ENCODE measurements around the gene MFAP3.
A peak's percentile ranks its signal among the peaks of the same experiment; 100 is the strongest.
"Not testable (repeated sequence)": the region's sequence is repeated elsewhere in the genome, so short reads cannot be mapped to it uniquely, and the experiment has no call there.

The MFAP3 gene

DNA sequence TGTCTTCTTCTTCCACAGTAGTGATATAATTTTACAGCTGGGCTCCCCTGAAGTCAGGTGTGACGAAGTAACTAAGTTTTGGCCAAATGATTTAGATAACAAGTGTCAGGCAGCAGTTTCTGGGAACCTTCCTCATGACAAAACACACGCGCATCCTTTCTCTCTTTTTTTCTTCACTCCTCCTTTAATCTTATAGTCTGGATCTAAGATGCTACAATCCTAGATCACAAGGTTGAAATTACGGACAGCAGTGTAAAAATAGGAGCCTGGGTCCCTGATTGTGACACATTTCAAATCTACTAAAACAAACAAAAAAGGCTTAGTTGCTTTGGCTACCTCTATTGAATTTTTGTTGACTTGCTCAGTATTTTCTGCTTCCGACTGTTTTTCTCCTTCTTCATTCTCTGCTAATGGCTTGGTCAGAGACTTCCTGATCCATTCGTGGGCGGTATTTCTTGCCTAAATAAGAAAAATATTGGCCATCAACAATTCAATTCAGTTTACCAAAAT, 36.2 kb upstream of the MFAP3 start:
- ChIA-PET CTCF (interaction anchor here (1.7 kb wide), 1 partner anchor 27 kb away, joined by 5 read pairs; no protein-coding TSS in a partner anchor), POLR2A (no interaction called here)
- H3K9me3 ChIP-seq (ENCODE audit: control extremely low read depth in 1 of 5, control insufficient read depth in 4 of 5, insufficient read depth in 2 of 5, low read depth in 1 of 5, low read length in 4 of 5), result peaks cover 0 to 6% (median 0%) of the 10 kb centered on the region in 5 experiments
- no peak for DNase-seq
- peaks cover 7 to 27% (median 12%) of the 10 kb centered on the region in 4 experiments for H3K36me3 ChIP-seq (ENCODE audit: control insufficient read depth in 4 of 4, insufficient read depth in 4 of 4, low read length in 3 of 4)
- H3K4me3 ChIP-seq (ENCODE audit: control insufficient read depth in 1 of 7, extremely low read depth in 1 of 7, insufficient read depth in 4 of 7, low read depth in 2 of 7, low read length in 6 of 7), result no peak overlapping the region
- WGBS (ENCODE audit: insufficient coverage), result 90% methylated on average over 7 of the region's 7 CpGs
- H3K27ac ChIP-seq (ENCODE audit: insufficient read depth in 1 of 2, low read depth in 1 of 2, low read length in 2 of 2, poor library complexity in 1 of 2, severe bottlenecking in 2 of 2), result no peak overlapping the region
- H3K27me3 ChIP-seq (replicated peaks in 2 of 5; ENCODE audit: control insufficient read depth in 4 of 5, insufficient read depth in 5 of 5, low read length in 4 of 5), result no peaks in the 10 kb centered on the region
- H3K4me1 ChIP-seq (ENCODE audit: control extremely low read depth in 1 of 4, control insufficient read depth in 4 of 4, insufficient read depth in 4 of 4, low read length in 3 of 4), result no peaks in the 10 kb centered on the region

DNA sequence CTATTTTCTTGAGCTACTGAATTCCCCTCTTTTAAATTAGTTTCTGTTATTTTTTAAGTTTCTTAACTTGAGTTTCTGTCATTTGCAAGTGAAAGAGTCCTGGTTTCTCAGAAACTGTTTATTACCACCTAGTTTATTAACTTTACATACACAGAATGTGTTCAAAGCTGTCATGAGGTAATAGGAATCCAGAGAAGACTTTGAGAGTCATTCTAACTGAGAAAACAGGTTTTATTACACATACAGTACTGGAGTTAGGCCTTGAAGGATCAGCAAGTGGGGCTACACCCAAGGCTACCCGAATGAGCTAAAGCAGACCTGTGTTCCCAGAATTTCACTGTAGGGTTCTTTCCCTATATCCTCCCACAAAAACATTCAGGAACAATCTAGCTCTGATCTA, 33.1 kb upstream of the MFAP3 start:
- Histone ChIP-seq H3K27me3 (replicated peaks in 2 of 5; ENCODE audit: control insufficient read depth in 4 of 5, insufficient read depth in 5 of 5, low read length in 4 of 5) (no peaks in the 10 kb centered on the region), H3K9me3 (ENCODE audit: control extremely low read depth in 1 of 5, control insufficient read depth in 4 of 5, insufficient read depth in 2 of 5, low read depth in 1 of 5, low read length in 4 of 5) (no peaks in the 10 kb centered on the region), H3K36me3 (ENCODE audit: control insufficient read depth in 4 of 4, insufficient read depth in 4 of 4, low read length in 3 of 4) (peaks cover 5 to 19% (median 13%) of the 10 kb centered on the region in 4 experiments), H3K4me3 (ENCODE audit: control insufficient read depth in 1 of 7, extremely low read depth in 1 of 7, insufficient read depth in 4 of 7, low read depth in 2 of 7, low read length in 6 of 7) (no peak overlapping the region), H3K27ac (ENCODE audit: insufficient read depth in 1 of 2, low read depth in 1 of 2, low read length in 2 of 2, poor library complexity in 1 of 2, severe bottlenecking in 2 of 2) (no peak overlapping the region), H3K4me1 (ENCODE audit: control extremely low read depth in 1 of 4, control insufficient read depth in 4 of 4, insufficient read depth in 4 of 4, low read length in 3 of 4) (no peaks in the 10 kb centered on the region)
- ChIA-PET CTCF (interaction anchor here (1.7 to 2.3 kb wide), 2 partner anchors 9 to 30 kb away, joined by 5 to 6 read pairs; no protein-coding TSS in a partner anchor), POLR2A (interaction anchor here (0.5 to 0.6 kb wide), 2 partner anchors 108 to 734 kb away, joined by 3 read pairs; no protein-coding TSS in a partner anchor)
- DNase-seq, result no peak
- 100% methylated on average over 1 of the region's 1 CpG for WGBS (ENCODE audit: insufficient coverage)

DNA sequence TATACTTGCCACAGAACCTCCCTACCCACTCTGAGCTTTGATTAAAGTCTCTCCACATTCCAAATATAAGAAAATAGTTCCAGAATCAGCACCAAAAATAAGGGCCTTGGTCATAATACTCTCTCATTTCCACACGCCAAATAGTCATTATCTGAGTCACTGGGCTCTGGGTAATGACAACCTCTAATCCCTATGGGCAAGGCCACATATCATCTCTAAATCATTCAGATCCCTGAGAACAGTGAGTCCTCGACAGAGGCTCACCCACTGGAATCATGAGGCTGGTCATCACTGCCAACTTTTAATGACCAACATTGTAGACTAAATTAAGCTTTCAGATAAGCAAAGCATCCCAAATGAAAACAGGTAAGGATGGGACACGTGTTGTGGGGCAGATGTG, 28.1 kb upstream of the MFAP3 start:
- ChIA-PET CTCF (interaction anchor here (1.0 to 1.3 kb wide), 2 partner anchors 11 to 28 kb away, joined by 3 to 5 read pairs; partner anchors contain the start of genes FAM114A2 and MFAP3), POLR2A (no interaction called here)
- Histone ChIP-seq H3K4me1 (ENCODE audit: control extremely low read depth in 1 of 4, control insufficient read depth in 4 of 4, insufficient read depth in 4 of 4, low read length in 3 of 4) (no peaks in the 10 kb centered on the region), H3K9me3 (ENCODE audit: control extremely low read depth in 1 of 5, control insufficient read depth in 4 of 5, insufficient read depth in 2 of 5, low read depth in 1 of 5, low read length in 4 of 5) (no peaks in the 10 kb centered on the region), H3K4me3 (ENCODE audit: control insufficient read depth in 1 of 7, extremely low read depth in 1 of 7, insufficient read depth in 4 of 7, low read depth in 2 of 7, low read length in 6 of 7) (no peak overlapping the region), H3K27ac (ENCODE audit: insufficient read depth in 1 of 2, low read depth in 1 of 2, low read length in 2 of 2, poor library complexity in 1 of 2, severe bottlenecking in 2 of 2) (no peak overlapping the region), H3K27me3 (replicated peaks in 2 of 5; ENCODE audit: control insufficient read depth in 4 of 5, insufficient read depth in 5 of 5, low read length in 4 of 5) (no peaks in the 10 kb centered on the region), H3K36me3 (ENCODE audit: control insufficient read depth in 4 of 4, insufficient read depth in 4 of 4, low read length in 3 of 4) (peaks cover 0 to 25% (median 15%) of the 10 kb centered on the region in 4 experiments)
- DNase-seq, result no peak
- WGBS (ENCODE audit: insufficient coverage), result 100% methylated on average over 2 of the region's 3 CpGs

DNA sequence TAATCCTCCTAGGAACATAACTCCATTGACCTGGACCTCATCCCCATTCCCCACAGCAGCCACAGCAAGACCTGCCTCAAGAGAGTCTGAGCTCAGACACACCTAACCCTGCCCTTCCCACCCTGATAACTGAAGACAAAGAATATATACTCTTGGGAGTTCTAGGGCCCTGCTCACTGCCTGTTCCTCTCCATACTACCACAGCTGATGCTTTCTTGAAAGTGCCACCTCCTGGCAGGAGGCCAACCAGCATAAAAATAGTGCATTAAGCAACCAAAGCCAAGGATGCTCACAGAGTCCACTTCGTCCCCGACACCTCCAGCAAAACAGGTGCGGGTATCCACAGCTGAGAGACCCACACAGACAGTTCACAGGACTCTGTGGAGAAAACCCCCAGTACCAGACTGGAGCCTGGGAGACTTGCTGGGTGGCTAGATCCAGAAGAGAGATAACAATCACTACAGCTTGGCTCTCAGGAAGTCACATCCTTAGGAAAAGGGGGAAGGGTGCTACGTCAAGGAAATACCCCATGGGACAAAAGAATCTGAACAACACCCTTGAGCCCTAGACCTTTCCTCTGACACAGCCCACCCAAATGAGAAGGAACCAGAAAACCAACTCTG, 23.6 kb upstream of the MFAP3 start:
- ChIA-PET CTCF (interaction anchor here (1.5 kb wide), 1 partner anchor 9 kb away, joined by 5 read pairs; no protein-coding TSS in a partner anchor), POLR2A (no interaction called here)
- no peak for DNase-seq
- 96% methylated on average over 3 of the region's 4 CpGs for WGBS (ENCODE audit: insufficient coverage)
- H3K4me1 ChIP-seq (ENCODE audit: control extremely low read depth in 1 of 4, control insufficient read depth in 4 of 4, insufficient read depth in 4 of 4, low read length in 3 of 4), result no peaks in the 10 kb centered on the region
- no peak overlapping the region for H3K27ac ChIP-seq (ENCODE audit: insufficient read depth in 1 of 2, low read depth in 1 of 2, low read length in 2 of 2, poor library complexity in 1 of 2, severe bottlenecking in 2 of 2)
- peaks cover 0 to 34% (median 12%) of the 10 kb centered on the region in 4 experiments for H3K36me3 ChIP-seq (ENCODE audit: control insufficient read depth in 4 of 4, insufficient read depth in 4 of 4, low read length in 3 of 4)
- H3K4me3 ChIP-seq (ENCODE audit: control insufficient read depth in 1 of 7, extremely low read depth in 1 of 7, insufficient read depth in 4 of 7, low read depth in 2 of 7, low read length in 6 of 7), result no peak overlapping the region
- no peaks in the 10 kb centered on the region for H3K27me3 ChIP-seq (replicated peaks in 2 of 5; ENCODE audit: control insufficient read depth in 4 of 5, insufficient read depth in 5 of 5, low read length in 4 of 5)
- H3K9me3 ChIP-seq (ENCODE audit: control extremely low read depth in 1 of 5, control insufficient read depth in 4 of 5, insufficient read depth in 2 of 5, low read depth in 1 of 5, low read length in 4 of 5), result peaks cover 0 to 2% (median 0%) of the 10 kb centered on the region in 5 experiments

DNA sequence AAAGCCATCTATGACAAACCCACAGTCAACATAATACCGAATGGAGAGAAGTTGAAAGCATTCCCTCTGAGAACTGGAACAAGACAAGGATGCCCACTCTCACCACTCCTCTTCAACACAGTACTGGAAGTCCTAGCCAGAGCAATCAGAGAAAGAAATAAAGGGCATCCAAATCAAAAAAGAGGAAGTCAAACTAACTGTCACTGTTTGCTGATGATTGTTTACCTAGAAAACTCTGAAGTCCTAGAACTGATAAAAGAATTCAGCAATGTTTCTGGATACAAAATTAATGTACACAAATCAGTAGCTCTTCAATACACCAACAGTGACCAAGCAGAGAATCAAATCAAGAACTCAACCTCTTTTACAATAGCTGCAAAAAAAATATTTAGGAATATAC, 19.8 kb upstream of the MFAP3 start:
- CTCF ChIA-PET; POLR2A ChIA-PET; H3K27ac ChIP-seq (ENCODE audit: insufficient read depth in 1 of 2, low read depth in 1 of 2, low read length in 2 of 2, poor library complexity in 1 of 2, severe bottlenecking in 2 of 2); H3K4me1 ChIP-seq (ENCODE audit: control extremely low read depth in 1 of 4, control insufficient read depth in 4 of 4, insufficient read depth in 4 of 4, low read length in 3 of 4); H3K9me3 ChIP-seq (ENCODE audit: control extremely low read depth in 1 of 5, control insufficient read depth in 4 of 5, insufficient read depth in 2 of 5, low read depth in 1 of 5, low read length in 4 of 5); H3K4me3 ChIP-seq (ENCODE audit: control insufficient read depth in 1 of 7, extremely low read depth in 1 of 7, insufficient read depth in 4 of 7, low read depth in 2 of 7, low read length in 6 of 7); H3K27me3 ChIP-seq (replicated peaks in 2 of 5; ENCODE audit: control insufficient read depth in 4 of 5, insufficient read depth in 5 of 5, low read length in 4 of 5): not testable (repeated sequence)
- peak in 1 of 3 donors; percentile 27 for DNase-seq
- H3K36me3 ChIP-seq (ENCODE audit: control insufficient read depth in 4 of 4, insufficient read depth in 4 of 4, low read length in 3 of 4), result peaks cover 0 to 37% (median 8%) of the 10 kb centered on the region in 4 experiments
- no CpG with 5 or more reads among the region's 1 CpG for WGBS (ENCODE audit: insufficient coverage)

DNA sequence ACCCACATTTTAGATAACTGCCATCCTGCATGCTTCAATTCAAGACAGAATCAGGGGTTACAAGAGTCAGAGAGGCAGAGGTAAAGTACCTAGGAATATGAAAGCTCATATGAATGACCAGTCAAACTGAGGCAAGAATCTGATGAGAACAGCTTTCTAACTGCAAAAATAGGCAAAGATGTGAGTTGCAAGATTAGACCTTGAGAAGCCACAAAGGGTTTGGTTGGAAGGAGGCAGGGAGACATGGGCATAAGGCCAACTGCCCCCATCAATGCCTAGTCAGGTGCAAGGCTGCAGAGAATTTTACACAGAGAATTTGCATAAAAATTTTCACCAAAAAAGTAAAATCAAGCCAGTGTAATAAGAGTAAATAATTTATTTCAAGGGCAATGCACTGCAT, 12.8 kb upstream of the MFAP3 start:
- peaks cover 12 to 44% (median 22%) of the 10 kb centered on the region in 4 experiments for H3K36me3 ChIP-seq (ENCODE audit: control insufficient read depth in 4 of 4, insufficient read depth in 4 of 4, low read length in 3 of 4)
- H3K9me3 ChIP-seq (ENCODE audit: control extremely low read depth in 1 of 5, control insufficient read depth in 4 of 5, insufficient read depth in 2 of 5, low read depth in 1 of 5, low read length in 4 of 5), result no peaks in the 10 kb centered on the region
- no peak overlapping the region for H3K4me3 ChIP-seq (ENCODE audit: control insufficient read depth in 1 of 7, extremely low read depth in 1 of 7, insufficient read depth in 4 of 7, low read depth in 2 of 7, low read length in 6 of 7)
- no peaks in the 10 kb centered on the region for H3K27me3 ChIP-seq (replicated peaks in 2 of 5; ENCODE audit: control insufficient read depth in 4 of 5, insufficient read depth in 5 of 5, low read length in 4 of 5)
- no peak for DNase-seq
- ChIA-PET CTCF (no interaction called here), POLR2A (no interaction called here)
- H3K4me1 ChIP-seq (ENCODE audit: control extremely low read depth in 1 of 4, control insufficient read depth in 4 of 4, insufficient read depth in 4 of 4, low read length in 3 of 4), result no peaks in the 10 kb centered on the region
- no peak overlapping the region for H3K27ac ChIP-seq (ENCODE audit: insufficient read depth in 1 of 2, low read depth in 1 of 2, low read length in 2 of 2, poor library complexity in 1 of 2, severe bottlenecking in 2 of 2)

DNA sequence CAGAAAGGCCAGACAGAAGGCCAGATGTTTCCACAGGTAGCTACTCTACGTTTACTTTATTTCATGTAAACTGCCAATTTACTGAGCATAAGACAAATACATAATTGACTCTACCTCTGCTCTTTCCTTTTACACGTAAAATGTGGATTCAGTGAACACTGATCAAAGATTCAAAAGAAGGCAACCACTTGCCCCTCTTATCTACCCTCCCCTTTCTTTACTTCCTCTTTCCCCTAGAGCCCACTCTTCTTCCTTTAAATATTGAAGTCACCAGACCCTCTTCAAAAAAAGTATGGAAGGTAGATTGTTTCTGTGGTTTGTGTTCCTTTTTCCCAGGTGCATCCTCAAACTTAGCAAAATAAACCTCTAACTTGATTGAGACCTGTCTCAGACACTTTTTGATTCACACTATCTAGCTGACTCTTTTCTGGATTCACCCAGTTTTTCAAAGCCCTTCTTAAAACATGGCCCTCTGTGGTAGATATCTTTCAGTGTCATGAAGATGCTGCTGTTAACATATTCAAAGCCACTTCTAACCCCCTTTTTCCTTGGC, 6.8 kb upstream of the MFAP3 start:
- 69% methylated on average over 2 of the region's 2 CpGs for WGBS (ENCODE audit: insufficient coverage)
- Histone ChIP-seq H3K4me1 (ENCODE audit: control extremely low read depth in 1 of 4, control insufficient read depth in 4 of 4, insufficient read depth in 4 of 4, low read length in 3 of 4) (peaks cover 0 to 8% (median 3%) of the 10 kb centered on the region in 4 experiments), H3K4me3 (ENCODE audit: control insufficient read depth in 1 of 7, extremely low read depth in 1 of 7, insufficient read depth in 4 of 7, low read depth in 2 of 7, low read length in 6 of 7) (no peak overlapping the region), H3K27me3 (replicated peaks in 2 of 5; ENCODE audit: control insufficient read depth in 4 of 5, insufficient read depth in 5 of 5, low read length in 4 of 5) (no peaks in the 10 kb centered on the region), H3K9me3 (ENCODE audit: control extremely low read depth in 1 of 5, control insufficient read depth in 4 of 5, insufficient read depth in 2 of 5, low read depth in 1 of 5, low read length in 4 of 5) (no peaks in the 10 kb centered on the region), H3K27ac (ENCODE audit: insufficient read depth in 1 of 2, low read depth in 1 of 2, low read length in 2 of 2, poor library complexity in 1 of 2, severe bottlenecking in 2 of 2) (no peak overlapping the region), H3K36me3 (ENCODE audit: control insufficient read depth in 4 of 4, insufficient read depth in 4 of 4, low read length in 3 of 4) (peaks cover 3 to 33% (median 18%) of the 10 kb centered on the region in 4 experiments)
- DNase-seq, result peak; percentile 10 to 51 (median 28)
- ChIA-PET CTCF (interaction anchor here (0.8 kb wide), 1 partner anchor 14 kb away, joined by 3 read pairs; no protein-coding TSS in a partner anchor), POLR2A (no interaction called here)

Data from common myeloid progenitor, CD34-positive (primary cell).